HG03378 (cell line): ENCODE results near the gene ATP6V1F.

ENCODE experiments used
- ATAC-seq: cut with Tn5 transposase; IDR thresholded peaks from one replicate; pipeline ENCODE4 v1.9.1; 2021; ENCODE audit warnings: mild to moderate bottlenecking, moderate library complexity; ENCODE audit not compliant: unreplicated experiment

ATP6V1F gene

DNA sequence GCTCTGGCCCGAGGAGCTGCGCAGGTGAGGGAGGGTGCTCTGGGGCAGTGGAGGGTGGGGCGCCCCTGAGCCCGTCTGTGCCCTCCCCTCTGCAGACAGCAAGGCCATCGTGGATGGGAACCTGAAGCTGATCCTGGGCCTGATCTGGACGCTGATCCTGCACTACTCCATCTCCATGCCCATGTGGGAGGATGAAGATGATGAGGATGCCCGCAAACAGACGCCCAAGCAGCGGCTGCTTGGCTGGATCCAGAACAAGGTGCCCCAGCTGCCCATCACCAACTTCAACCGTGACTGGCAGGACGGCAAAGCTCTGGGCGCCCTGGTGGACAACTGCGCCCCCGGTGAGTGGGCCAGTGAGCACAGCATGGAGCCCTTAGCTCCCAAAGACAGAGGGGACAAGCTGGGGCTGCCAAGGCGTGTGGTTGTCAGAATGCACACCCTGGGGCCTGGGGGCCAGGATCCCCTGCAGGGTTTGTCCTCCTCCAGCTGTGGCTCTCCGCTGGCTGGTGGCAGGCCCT is 27.4 kb upstream of the ATP6V1F start:
- ATAC-seq, result no peak

GRCh38 chr7:128835790-128836641 is 26.6 kb upstream of the ATP6V1F start:
- ATAC-seq, result no peak

- no peak for ATAC-seq
These were observed 25.8 kb upstream of the ATP6V1F start for GRCh38 chr7:128836729-128837348.

- no peak for ATAC-seq
These were observed 25.1 kb upstream of the ATP6V1F start for GRCh38 chr7:128837521-128837921.

DNA sequence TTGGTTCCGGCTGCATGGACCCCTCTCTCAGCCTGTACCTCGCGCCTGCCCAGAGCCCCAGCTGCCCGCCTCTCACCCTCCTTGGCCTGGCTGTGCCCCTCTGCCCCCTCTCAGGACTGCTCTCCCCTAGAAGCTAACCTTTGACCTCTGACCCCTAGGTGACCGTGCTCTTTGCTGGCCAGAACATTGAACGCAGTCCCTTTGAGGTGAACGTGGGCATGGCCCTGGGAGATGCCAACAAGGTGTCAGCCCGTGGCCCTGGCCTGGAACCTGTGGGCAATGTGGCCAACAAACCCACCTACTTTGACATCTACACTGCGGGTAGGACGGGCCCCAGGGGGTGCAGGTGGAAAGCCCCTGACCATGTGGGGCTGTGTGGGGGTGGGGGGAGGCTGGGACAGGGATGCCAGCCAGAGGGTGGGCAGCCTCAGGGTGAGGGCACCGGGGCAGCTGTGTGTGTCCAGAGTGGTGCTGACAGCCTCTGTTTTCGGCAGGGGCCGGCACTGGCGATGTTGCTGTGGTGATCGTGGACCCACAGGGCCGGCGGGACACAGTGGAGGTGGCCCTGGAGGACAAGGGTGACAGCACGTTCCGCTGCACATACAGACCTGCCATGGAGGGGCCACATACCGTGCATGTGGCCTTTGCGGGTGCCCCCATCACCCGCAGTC is 24.4 kb upstream of the ATP6V1F start:
- no peak for ATAC-seq

GRCh38 chr7:128838981-128839731 is 23.5 kb upstream of the ATP6V1F start:
- ATAC-seq, result no peak

- no peak for ATAC-seq
These were observed 22.9 kb upstream of the ATP6V1F start for GRCh38 chr7:128839751-128840177.

GRCh38 chr7:128840326-128841170 is 22.1 kb upstream of the ATP6V1F start:
- no peak for ATAC-seq

DNA sequence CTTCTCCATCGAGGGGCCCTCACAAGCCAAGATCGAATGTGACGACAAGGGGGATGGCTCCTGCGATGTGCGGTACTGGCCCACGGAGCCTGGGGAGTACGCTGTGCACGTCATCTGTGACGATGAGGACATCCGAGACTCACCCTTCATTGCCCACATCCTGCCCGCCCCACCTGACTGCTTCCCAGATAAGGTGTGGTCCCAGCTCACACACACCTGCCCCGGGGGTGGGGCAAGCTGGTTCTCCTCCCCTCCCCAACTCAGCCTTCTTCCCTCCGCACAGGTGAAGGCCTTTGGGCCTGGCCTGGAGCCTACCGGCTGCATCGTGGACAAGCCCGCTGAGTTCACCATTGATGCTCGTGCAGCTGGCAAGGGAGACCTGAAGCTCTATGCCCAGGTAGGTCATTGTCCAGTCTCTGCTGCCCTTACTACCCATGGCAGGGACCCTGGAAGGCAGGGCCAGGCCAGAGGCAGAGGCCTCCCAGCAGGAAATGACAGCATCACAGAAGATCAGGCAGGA is 21.4 kb upstream of the ATP6V1F start:
- no peak for ATAC-seq

DNA sequence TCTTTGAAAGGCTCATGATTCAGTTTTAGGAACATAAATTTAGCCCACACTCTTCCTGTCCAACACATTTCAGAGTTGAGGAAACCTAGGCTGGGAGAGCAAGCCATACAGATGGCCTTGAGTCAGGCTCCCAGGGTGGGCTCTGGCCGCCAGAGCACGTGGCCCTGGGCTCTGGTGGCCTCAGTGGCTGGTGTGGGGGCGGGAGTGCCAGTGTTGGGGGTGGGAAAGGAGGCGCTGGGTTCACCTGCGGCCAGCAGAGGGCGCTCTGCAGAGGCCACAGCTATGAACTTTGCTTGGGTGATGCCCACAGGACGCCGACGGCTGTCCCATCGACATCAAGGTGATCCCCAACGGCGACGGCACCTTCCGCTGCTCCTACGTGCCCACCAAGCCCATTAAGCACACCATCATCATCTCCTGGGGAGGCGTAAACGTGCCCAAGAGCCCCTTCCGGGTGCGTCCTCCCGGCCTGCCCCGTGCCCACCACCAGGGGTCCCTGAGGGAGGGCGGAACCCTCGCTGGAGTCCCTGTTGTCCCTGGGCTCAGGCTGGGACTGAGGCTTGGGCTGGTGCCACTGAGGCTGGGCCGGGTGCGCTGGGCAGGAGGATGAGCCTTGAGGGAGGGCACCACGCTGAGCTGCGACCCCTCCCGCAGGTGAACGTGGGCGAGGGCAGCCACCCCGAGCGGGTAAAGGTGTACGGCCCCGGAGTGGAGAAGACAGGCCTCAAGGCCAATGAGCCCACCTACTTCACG is 20.6 kb upstream of the ATP6V1F start:
- no peak for ATAC-seq

GRCh38 chr7:128842674-128843641 is 19.7 kb upstream of the ATP6V1F start:
- no peak for ATAC-seq

DNA sequence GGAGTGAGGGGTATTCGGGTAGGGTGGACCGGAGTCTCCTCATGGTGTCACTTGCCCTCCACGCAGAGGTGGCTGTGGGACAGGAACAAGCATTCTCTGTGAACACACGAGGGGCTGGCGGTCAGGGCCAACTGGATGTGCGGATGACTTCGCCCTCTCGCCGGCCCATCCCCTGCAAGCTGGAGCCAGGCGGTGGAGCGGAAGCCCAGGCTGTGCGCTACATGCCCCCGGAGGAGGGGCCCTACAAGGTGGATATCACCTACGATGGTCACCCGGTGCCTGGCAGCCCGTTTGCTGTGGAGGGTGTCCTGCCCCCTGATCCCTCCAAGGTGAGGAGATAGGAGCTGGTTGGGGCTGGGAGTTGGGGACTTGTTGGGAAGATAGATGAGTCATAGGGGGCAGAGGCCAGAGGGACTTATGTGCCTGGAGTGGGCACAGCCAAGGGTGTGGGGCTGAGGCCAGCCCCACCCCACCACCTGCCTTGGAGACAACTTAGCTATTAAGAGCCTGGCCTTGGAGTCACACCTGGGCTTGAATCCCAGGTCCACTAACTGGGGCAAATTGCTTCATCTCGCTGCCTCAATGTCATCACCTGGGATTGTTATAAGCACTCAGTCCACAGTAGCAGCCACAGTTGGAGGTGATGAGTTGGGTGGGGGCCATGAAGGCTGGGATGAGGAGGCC is 18.6 kb upstream of the ATP6V1F start:
- no peak for ATAC-seq

- no peak for ATAC-seq
These were observed 17.8 kb upstream of the ATP6V1F start for GRCh38 chr7:128844777-128845311.

DNA sequence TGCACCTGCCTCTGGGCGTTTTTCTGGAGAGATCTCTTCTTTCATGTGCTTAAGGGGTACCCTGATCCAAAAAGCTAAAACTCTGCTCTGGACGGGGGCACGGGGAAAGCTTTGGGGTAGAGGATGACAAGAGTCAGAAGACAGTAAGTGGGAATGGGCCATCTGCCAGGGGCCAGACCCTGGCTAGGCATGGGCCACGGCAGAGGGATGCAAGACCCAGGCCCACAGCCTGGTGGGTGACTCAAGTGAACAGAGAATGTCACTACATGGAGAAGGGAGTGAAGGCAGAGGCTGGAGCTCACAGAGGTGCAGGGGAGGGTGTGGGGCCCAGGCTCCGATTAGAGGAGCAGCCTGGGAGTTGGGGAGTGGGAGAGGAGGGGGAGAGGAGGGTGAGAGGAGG is 17.2 kb upstream of the ATP6V1F start:
- no peak for ATAC-seq

GRCh38 chr7:128845987-128846386 is 16.7 kb upstream of the ATP6V1F start:
- ATAC-seq, result no peak

DNA sequence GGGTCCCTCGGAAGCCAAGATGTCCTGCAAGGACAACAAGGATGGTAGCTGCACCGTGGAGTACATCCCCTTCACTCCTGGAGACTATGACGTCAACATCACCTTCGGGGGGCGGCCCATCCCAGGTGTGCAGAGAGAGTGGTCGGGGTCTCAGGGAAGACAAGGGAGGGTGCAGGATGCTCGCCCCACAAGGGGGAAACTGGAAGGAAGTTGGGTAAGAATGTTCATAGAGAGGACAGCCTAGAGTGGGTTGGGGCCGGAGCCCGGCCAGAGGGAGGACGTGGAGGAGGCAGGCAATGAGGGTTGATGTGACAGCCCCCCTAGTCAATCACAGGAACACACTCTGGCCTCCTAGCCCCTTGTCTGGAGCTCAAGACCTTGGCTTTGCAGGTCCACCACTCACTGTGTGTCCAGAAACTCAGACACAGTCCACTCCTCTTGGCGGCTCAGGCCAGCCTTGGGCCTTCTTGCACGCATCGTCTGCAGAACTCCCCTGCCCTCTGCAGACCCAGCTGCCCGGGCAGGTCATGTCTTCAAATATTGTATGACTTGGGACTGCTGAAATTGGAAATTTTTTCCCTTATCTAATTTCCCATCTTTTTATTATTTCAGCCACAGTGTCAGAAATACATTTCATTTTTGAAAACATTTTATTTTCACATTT is 15.7 kb upstream of the ATP6V1F start:
- ATAC-seq, result no peak
